ENCODE data around the gene PRSS36.

GRCh38 chr16:31130899-31131298 lies 19.0 kb downstream of the PRSS36 start:
- TF ChIP-seq CTCF (conservative IDR thresholded peaks at IDR 0.05; ENCODE audit: low read depth, low read length) (no peak), EZH2 (IDR thresholded peaks at IDR 0.05; ENCODE audit: borderline replicate concordance, low read depth, low read length, poor library complexity, severe bottlenecking) (no peak)

All from A673 (cell line).